DOHH2 (cell line): ENCODE measurements around the gene MMD.

Experiments
- H3F3A ChIP-seq: fragments of 200-600 bp; sonication (generic), shearing (Covaris generic); 2 replicates; pipeline ENCODE4 v1.6.0; 2016; ENCODE audit warnings: antibody characterized with exemption, mild to moderate bottlenecking; ENCODE audit not compliant: control insufficient read depth, insufficient read depth
- H3K27ac ChIP-seq: fragments of 200-600 bp; sonication (generic); 2 replicates; pipeline ENCODE4 v1.5.1; 2014; ENCODE audit warnings: low read depth, mild to moderate bottlenecking, low read length, moderate library complexity
- H3K27me3 ChIP-seq: fragments of 200-600 bp; sonication (generic); 2 replicates; pipeline ENCODE4 v1.6.1; 2014; ENCODE audit warnings: mild to moderate bottlenecking, low read length, mixed read lengths; ENCODE audit not compliant: control insufficient read depth
- H3K36me3 ChIP-seq: fragments of 200-600 bp; sonication (generic); 2 replicates; pipeline ENCODE4 v1.6.1; 2014; ENCODE audit warnings: mild to moderate bottlenecking, low read length, moderate library complexity, mixed read lengths; ENCODE audit not compliant: control insufficient read depth
- H3K4me1 ChIP-seq: fragments of 200-600 bp; sonication (generic); 2 replicates; pipeline ENCODE4 v1.6.1; 2014; ENCODE audit warnings: mild to moderate bottlenecking, low read length, mixed read lengths; ENCODE audit not compliant: control insufficient read depth
- H3K4me2 ChIP-seq: fragments of 200-600 bp; sonication (generic); 2 replicates; pipeline ENCODE4 v1.6.0; 2014; ENCODE audit warnings: mild to moderate bottlenecking, low read length, moderate library complexity
- H3K4me3 ChIP-seq: fragments of 200-600 bp; sonication (generic); 2 replicates; pipeline ENCODE4 v1.5.1; 2014; ENCODE audit warnings: mild to moderate bottlenecking, low read length, mixed read lengths
- H3K79me2 ChIP-seq: fragments of 200-600 bp; sonication (generic); 2 replicates; pipeline ENCODE4 v1.6.1; 2014; ENCODE audit warnings: mild to moderate bottlenecking, low read length, mixed read lengths; ENCODE audit not compliant: control insufficient read depth
- H3K9me2 ChIP-seq: fragments of 200-600 bp; sonication (generic); replicated peaks from 2 replicates; pipeline ENCODE4 v1.6.1; 2014; ENCODE audit warnings: mild to moderate bottlenecking, low read length, mixed read lengths; ENCODE audit not compliant: control insufficient read depth
- H3K9me3 ChIP-seq: fragments of 200-600 bp; sonication (generic); 2 replicates; pipeline ENCODE4 v1.6.1; 2014; ENCODE audit warnings: antibody characterized with exemption, low read length, mixed read lengths; ENCODE audit not compliant: control insufficient read depth, insufficient read depth
- H4K20me1 ChIP-seq: fragments of 200-600 bp; sonication (generic); 2 replicates; pipeline ENCODE4 v1.6.0; 2014; ENCODE audit warnings: low read depth, mild to moderate bottlenecking, antibody characterized with exemption, low read length, moderate library complexity; ENCODE audit not compliant: control insufficient read depth, insufficient read depth
- CTCF ChIP-seq: fragments of 200-600 bp; sonication (generic); IDR thresholded peaks from one replicate; pipeline ENCODE4 v1.5.1; 2014; ENCODE audit warnings: antibody characterized with exemption, mild to moderate bottlenecking, low read depth, low read length; ENCODE audit not compliant: poor library complexity, severe bottlenecking
- EZH2phosphoT487 ChIP-seq: fragments of 200-600 bp; sonication (generic); IDR thresholded peaks from 2 replicates; pipeline ENCODE4 v1.6.1; 2017; ENCODE audit warnings: borderline replicate concordance, mild to moderate bottlenecking, antibody characterized with exemption, low read length, moderate library complexity, mixed read lengths

The MMD gene

GRCh38 chr17:55342800-55343585, 78.6 kb downstream of the MMD start:
- Histone ChIP-seq H3K4me1 (no peaks in the 10 kb centered on the region), H3K4me3 (no peak overlapping the region)
- no peak for TF ChIP-seq CTCF
- TF ChIP-seq EZH2phosphoT487, result no peak

More at GRCh38 chr17:55342800-55343585, 78.6 kb downstream of the MMD start:
- Histone ChIP-seq H3K4me2 (no peak overlapping the region), H3K36me3 (no peaks in the 10 kb centered on the region), H3K9me3 (peaks cover 9% of the 10 kb centered on the region), H3F3A (no peaks in the 10 kb centered on the region), H3K9me2 (no peaks in the 10 kb centered on the region), H4K20me1 (no peaks in the 10 kb centered on the region), H3K27ac (no peak overlapping the region), H3K79me2 (no peaks in the 10 kb centered on the region), H3K27me3 (peaks cover 8% of the 10 kb centered on the region)
